Left lung (tissue), 10 donors: ENCODE measurements around the gene ALPK3. TPM values are rescaled to one million over a fixed set of nuclear protein-coding genes. Genes with fewer than 3 reads are reported as not detected.

ENCODE experiments used
- ATAC-seq: fragments of 200-7000 bp; cut with Tn5 transposase; one replicate; pipeline ENCODE4 v1.9.1; 2020; ENCODE audit warnings: moderate library complexity
- DNase-seq, 4 donors: peaks; one replicate each; pipeline ENCODE4 v3.0.0-alpha.2; 2013 to 2020
- H3K27ac ChIP-seq, 2 donors: fragments of 200-600 bp; sonication (generic) in 1 of 2; one replicate each; pipeline versions ENCODE4 v1.5.0 to v1.8.0; 2020 to 2021
- H3K27me3 ChIP-seq, 2 donors: fragments of 200-600 bp; sonication (generic) in 1 of 2; one replicate each; pipeline versions ENCODE4 v1.5.0 to v1.8.0; 2020 to 2021
- H3K36me3 ChIP-seq, 2 donors: fragments of 200-600 bp; sonication (generic) in 1 of 2; one replicate each; pipeline versions ENCODE4 v1.5.0 to v1.8.0; 2020 to 2021
- H3K4me1 ChIP-seq, 2 donors: fragments of 200-600 bp; one replicate each; pipeline ENCODE4 v1.8.0; 2021
- H3K4me3 ChIP-seq, 2 donors: fragments of 200-600 bp; sonication (generic) in 1 of 2; one replicate each; pipeline versions ENCODE4 v1.5.0 to v1.8.0; 2020 to 2021; ENCODE audit warnings: mild to moderate bottlenecking in 1 of 2
- H3K9me3 ChIP-seq, 2 donors: fragments of 200-600 bp; sonication (generic) in 1 of 2; one replicate each; pipeline versions ENCODE4 v1.5.0 to v1.8.0; 2020 to 2021
- CTCF ChIP-seq, 2 donors: fragments of 200-600 bp; sonication (generic) in 1 of 2; IDR thresholded peaks; one replicate each; pipeline versions ENCODE4 v1.5.0 to v1.8.0; 2021; ENCODE audit warnings: antibody characterized with exemption in 2 of 2
- intact Hi-C, 2 donors: fragments of 100-400 bp; cut with DNase I; formaldehyde crosslinking; loops; one replicate each; pipeline versions ENCODE4 v1.11.2 to v1.14.2; 2022
- polyA plus RNA-seq, 6 donors: library from polyadenylated mRNA; unstranded; fragments of 120-200 nt; gene quantifications; one replicate each; pipeline ENCODE4 v1.2.1, GENCODE V29; 2013; ENCODE audit not compliant: insufficient read length in 6 of 6
- total RNA-seq, 2 donors: library from RNA; stranded (reverse); fragmentation: NEBNext Ultra II Directional; extraction: Animal tissue kit (Norgen Biotek cat#: 25700); gene quantifications; one replicate each; pipeline ENCODE4 v1.2.1, GENCODE V29; 2021
- donor health status: DM: no; HTN: yes; CAD: no.
- donor health status: DM: no; HTN: no; CAD: no.

ALPK3 gene
- total and polyA plus RNA-seq, 8 donors: 6.9 to 23.4 (median 18.3) TPM

DNA sequence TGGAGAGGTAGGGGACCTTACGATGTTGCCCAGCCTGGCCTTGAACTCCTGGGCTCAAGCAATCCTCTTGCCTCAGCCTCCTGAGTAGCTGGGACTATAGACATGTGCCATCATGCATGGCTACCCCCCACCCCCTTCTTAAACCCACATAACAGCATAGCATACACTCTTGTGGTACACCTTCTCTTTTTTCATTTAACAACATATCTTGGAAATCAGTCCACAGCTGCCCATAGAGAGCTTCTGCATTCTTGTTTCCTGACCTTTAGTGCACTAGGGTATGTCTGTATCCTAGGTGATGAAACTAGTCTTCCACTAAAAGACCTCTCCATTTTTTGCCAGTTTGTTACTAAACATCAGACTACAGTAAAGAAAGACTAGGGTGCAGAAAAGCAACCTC lies 100.3 kb downstream of the ALPK3 start:
- intact Hi-C loops: no loop called here
- TF ChIP-seq CTCF (IDR thresholded peaks at IDR 0.05): no peak
- DNase-seq (no peak), ATAC-seq (no peak)
- Histone ChIP-seq H3K4me1 (peaks cover 3 to 4% of the 10 kb centered on the region in 2 donors), H3K36me3 (no peaks in the 10 kb centered on the region), H3K4me3 (no peak overlapping the region), H3K27ac (no peak overlapping the region), H3K27me3 (no peaks in the 10 kb centered on the region), H3K9me3 (no peaks in the 10 kb centered on the region)

GRCh38 chr15:84919106-84919667 lies 102.0 kb downstream of the ALPK3 start:
- Histone ChIP-seq H3K36me3 (no peaks in the 10 kb centered on the region), H3K4me3 (no peak overlapping the region), H3K27me3 (no peaks in the 10 kb centered on the region), H3K27ac (no peak overlapping the region), H3K4me1 (peaks cover 3 to 4% of the 10 kb centered on the region in 2 donors), H3K9me3 (no peaks in the 10 kb centered on the region)
- intact Hi-C loops: no loop called here
- ATAC-seq (no peak), DNase-seq (no peak)
- no peak for TF ChIP-seq CTCF (IDR thresholded peaks at IDR 0.05)

- no peaks in the 10 kb centered on the region for H3K4me1 ChIP-seq
- TF ChIP-seq CTCF (IDR thresholded peaks at IDR 0.05): no peak
- intact Hi-C loops: no loop called here
- no peaks in the 10 kb centered on the region for H3K36me3 ChIP-seq
- no peaks in the 10 kb centered on the region for H3K9me3 ChIP-seq
- H3K4me3 ChIP-seq: no peak overlapping the region
- ATAC-seq: no peak
- H3K27ac ChIP-seq: no peak overlapping the region
- H3K27me3 ChIP-seq: no peaks in the 10 kb centered on the region
- no peak for DNase-seq
Measured at GRCh38 chr15:84921121-84921520, 104.0 kb downstream of the ALPK3 start.

DNA sequence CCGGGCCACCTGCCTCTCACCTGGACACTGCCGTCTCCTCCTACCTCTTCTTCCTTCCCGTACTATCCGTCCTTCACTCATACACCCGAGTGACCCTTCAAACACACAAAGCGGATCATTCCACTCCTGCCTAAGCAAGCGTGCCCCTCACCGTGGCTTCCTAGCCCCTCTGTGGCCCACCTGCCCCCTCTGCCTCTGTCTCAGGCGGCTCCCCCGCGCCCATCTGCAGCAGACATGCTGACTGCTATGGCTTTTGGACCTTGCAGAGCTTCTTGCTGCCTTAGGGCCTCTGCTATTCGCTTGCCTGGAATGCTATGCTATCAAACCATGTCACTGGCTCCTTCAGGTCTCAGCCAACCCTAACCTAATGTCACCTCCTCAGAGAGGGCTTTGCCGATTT lies 105.4 kb downstream of the ALPK3 start:
- Histone ChIP-seq H3K36me3 (no peaks in the 10 kb centered on the region), H3K9me3 (no peaks in the 10 kb centered on the region), H3K4me3 (no peak overlapping the region), H3K27ac (no peak overlapping the region), H3K4me1 (no peaks in the 10 kb centered on the region), H3K27me3 (no peaks in the 10 kb centered on the region)
- DNase-seq: no peak
- intact Hi-C loops: no loop called here
- no peak for TF ChIP-seq CTCF (IDR thresholded peaks at IDR 0.05)
- ATAC-seq: no peak

Other genes starting within 250 kb of the ALPK3 start
- 1 to 10 TPM; 5.8 to 7.6 TPM for gene ZSCAN2, start 216.3 kb upstream of the ALPK3 start, total RNA-seq
- gene ZSCAN2, start 216.3 kb upstream of the ALPK3 start, polyA plus RNA-seq: 10 to 100 TPM; 20.8 to 26.5 (median 22.7) TPM
- 10 to 100 TPM; 25.5 to 25.7 TPM for gene WDR73, start 163.1 kb upstream of the ALPK3 start, total RNA-seq
- 10 to 100 TPM; 35.6 to 48.2 (median 42.5) TPM for gene WDR73, start 163.1 kb upstream of the ALPK3 start, polyA plus RNA-seq
- gene NMB, start 159.2 kb upstream of the ALPK3 start, total RNA-seq: 1 to 10 TPM; 4.6 to 6.6 TPM
- 10 to 100 TPM in 1 of 6 donors, 1 to 10 TPM in 5; 3.2 to 10.2 (median 4.2) TPM for gene NMB, start 159.2 kb upstream of the ALPK3 start, polyA plus RNA-seq
- gene SEC11A, start 101.2 kb upstream of the ALPK3 start, total RNA-seq: 100 to 1,000 TPM; 159 to 160 TPM
- gene SEC11A, start 101.2 kb upstream of the ALPK3 start, polyA plus RNA-seq: 100 to 1,000 TPM; 239 to 279 (median 268) TPM
- gene ZNF592, start 68.8 kb upstream of the ALPK3 start, total RNA-seq: 10 to 100 TPM; 24.4 to 31.9 TPM
- 10 to 100 TPM; 22.7 to 32.2 (median 25.2) TPM for gene ZNF592, start 68.8 kb upstream of the ALPK3 start, polyA plus RNA-seq
- gene SLC28A1, start 67.3 kb downstream of the ALPK3 start, total RNA-seq: not detected
- under 1 TPM in 5 of 6 donors, not detected in 1; 0.08 to 0.23 (median 0.14) TPM for gene SLC28A1, start 67.3 kb downstream of the ALPK3 start, polyA plus RNA-seq
- gene PDE8A, start 164.5 kb downstream of the ALPK3 start, total RNA-seq: 10 to 100 TPM; 30.4 to 31.3 TPM
- gene PDE8A, start 164.5 kb downstream of the ALPK3 start, polyA plus RNA-seq: 10 to 100 TPM; 43.1 to 64.0 (median 55.0) TPM